ENCODE results near the gene HIBADH. TPM values are rescaled to one million over a fixed set of nuclear protein-coding genes. Genes with fewer than 3 reads are reported as not detected.
"Not testable (repeated sequence)": the region's sequence is repeated elsewhere in the genome, so short reads cannot be mapped to it uniquely, and the experiment has no call there.

The HIBADH gene
- polyA plus RNA-seq, 2 of the 4 experiments (the other 2 are of a cell fraction): 49.5 to 118 TPM

DNA sequence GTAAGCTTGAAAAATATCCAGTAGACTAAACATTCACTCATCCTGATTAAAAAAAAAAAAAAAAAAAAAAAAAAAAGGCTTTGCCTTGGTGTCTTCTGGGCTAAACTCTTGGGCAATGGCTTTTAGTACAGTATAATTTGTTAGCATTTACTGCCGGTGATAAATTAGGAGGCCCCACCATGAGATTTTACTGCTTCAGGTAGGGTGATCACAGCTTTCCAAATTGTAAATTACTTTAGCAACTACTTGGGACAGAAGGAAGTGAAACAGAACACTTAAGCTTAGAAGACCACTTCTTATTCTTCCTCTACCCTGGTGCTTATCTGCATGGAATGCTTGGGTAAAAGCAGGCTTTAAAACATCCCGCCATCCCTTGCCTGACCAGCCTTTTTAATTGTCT, 152.1 kb downstream of the HIBADH start:
- no peak for DNase-seq (ENCODE audit: low read depth in 1 of 2, low spot score in 1 of 2)
- ChIA-PET CTCF (interaction anchor here (1.2 kb wide), 1 partner anchor 410 kb away, joined by 4 read pairs; no protein-coding TSS in a partner anchor), POLR2A (interaction anchor here (0.6 kb wide), 1 partner anchor 11 kb away, joined by 3 read pairs; no protein-coding TSS in a partner anchor)
- no peak for FAIRE-seq
- Histone ChIP-seq H3K4me2 (no peak overlapping the region), H3K27ac (no peak overlapping the region), H3K4me3 (no peak overlapping the region), H3K9me3 (no peaks in the 10 kb centered on the region), H3K4me1 (no peaks in the 10 kb centered on the region)
- ATAC-seq: no peak
- TF ChIP-seq ESRRA (IDR thresholded peaks at IDR 0.05; ENCODE audit: borderline replicate concordance, low read length) (no peak), CHD2 (IDR thresholded peaks at IDR 0.05; ENCODE audit: low read length, partially characterized antibody) (no peak), KDM1A (IDR thresholded peaks at IDR 0.05; ENCODE audit: low read depth) (no peak), ZFP36 (IDR thresholded peaks at IDR 0.05; ENCODE audit: borderline replicate concordance, partially characterized antibody) (no peak), JUNB (IDR thresholded peaks at IDR 0.05) (no peak), ZC3H11A (IDR thresholded peaks at IDR 0.05) (no peak), EP300 (IDR thresholded peaks at IDR 0.05) (no peak), JUN (IDR thresholded peaks at IDR 0.05) (no peak), SMC3 (IDR thresholded peaks at IDR 0.05) (no peak), PHF8 (IDR thresholded peaks at IDR 0.05; ENCODE audit: borderline replicate concordance, low read depth) (no peak), CBX2 (IDR thresholded peaks at IDR 0.05; ENCODE audit: borderline replicate concordance, low read depth) (no peak)
- TF ChIP-seq, protein P1, sequence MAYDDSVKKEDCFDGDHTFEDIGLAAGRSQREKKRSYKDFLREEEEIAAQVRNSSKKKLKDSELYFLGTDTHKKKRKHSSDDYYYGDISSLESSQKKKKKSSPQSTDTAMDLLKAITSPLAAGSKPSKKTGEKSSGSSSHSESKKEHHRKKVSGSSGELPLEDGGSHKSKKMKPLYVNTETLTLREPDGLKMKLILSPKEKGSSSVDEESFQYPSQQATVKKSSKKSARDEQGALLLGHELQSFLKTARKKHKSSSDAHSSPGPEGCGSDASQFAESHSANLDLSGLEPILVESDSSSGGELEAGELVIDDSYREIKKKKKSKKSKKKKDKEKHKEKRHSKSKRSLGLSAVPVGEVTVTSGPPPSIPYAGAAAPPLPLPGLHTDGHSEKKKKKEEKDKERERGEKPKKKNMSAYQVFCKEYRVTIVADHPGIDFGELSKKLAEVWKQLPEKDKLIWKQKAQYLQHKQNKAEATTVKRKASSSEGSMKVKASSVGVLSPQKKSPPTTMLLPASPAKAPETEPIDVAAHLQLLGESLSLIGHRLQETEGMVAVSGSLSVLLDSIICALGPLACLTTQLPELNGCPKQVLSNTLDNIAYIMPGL (CRISPR knock-in tag; IDR thresholded peaks at IDR 0.05; ENCODE audit: borderline replicate concordance): no peak
- TF ChIP-seq, protein P2, sequence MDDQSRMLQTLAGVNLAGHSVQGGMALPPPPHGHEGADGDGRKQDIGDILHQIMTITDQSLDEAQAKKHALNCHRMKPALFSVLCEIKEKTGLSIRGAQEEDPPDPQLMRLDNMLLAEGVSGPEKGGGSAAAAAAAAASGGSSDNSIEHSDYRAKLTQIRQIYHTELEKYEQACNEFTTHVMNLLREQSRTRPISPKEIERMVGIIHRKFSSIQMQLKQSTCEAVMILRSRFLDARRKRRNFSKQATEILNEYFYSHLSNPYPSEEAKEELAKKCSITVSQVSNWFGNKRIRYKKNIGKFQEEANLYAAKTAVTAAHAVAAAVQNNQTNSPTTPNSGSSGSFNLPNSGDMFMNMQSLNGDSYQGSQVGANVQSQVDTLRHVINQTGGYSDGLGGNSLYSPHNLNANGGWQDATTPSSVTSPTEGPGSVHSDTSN (IDR thresholded peaks at IDR 0.05): no peak
- TF ChIP-seq, protein P3, sequence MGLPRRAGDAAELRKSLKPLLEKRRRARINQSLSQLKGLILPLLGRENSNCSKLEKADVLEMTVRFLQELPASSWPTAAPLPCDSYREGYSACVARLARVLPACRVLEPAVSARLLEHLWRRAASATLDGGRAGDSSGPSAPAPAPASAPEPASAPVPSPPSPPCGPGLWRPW (IDR thresholded peaks at IDR 0.05): no peak
- TF ChIP-seq, protein P4, sequence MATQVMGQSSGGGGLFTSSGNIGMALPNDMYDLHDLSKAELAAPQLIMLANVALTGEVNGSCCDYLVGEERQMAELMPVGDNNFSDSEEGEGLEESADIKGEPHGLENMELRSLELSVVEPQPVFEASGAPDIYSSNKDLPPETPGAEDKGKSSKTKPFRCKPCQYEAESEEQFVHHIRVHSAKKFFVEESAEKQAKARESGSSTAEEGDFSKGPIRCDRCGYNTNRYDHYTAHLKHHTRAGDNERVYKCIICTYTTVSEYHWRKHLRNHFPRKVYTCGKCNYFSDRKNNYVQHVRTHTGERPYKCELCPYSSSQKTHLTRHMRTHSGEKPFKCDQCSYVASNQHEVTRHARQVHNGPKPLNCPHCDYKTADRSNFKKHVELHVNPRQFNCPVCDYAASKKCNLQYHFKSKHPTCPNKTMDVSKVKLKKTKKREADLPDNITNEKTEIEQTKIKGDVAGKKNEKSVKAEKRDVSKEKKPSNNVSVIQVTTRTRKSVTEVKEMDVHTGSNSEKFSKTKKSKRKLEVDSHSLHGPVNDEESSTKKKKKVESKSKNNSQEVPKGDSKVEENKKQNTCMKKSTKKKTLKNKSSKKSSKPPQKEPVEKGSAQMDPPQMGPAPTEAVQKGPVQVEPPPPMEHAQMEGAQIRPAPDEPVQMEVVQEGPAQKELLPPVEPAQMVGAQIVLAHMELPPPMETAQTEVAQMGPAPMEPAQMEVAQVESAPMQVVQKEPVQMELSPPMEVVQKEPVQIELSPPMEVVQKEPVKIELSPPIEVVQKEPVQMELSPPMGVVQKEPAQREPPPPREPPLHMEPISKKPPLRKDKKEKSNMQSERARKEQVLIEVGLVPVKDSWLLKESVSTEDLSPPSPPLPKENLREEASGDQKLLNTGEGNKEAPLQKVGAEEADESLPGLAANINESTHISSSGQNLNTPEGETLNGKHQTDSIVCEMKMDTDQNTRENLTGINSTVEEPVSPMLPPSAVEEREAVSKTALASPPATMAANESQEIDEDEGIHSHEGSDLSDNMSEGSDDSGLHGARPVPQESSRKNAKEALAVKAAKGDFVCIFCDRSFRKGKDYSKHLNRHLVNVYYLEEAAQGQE (IDR thresholded peaks at IDR 0.05): no peak
- 93% methylated on average over 2 of the region's 2 CpGs for WGBS (ENCODE audit: missing lambda C conversion rate)

DNA sequence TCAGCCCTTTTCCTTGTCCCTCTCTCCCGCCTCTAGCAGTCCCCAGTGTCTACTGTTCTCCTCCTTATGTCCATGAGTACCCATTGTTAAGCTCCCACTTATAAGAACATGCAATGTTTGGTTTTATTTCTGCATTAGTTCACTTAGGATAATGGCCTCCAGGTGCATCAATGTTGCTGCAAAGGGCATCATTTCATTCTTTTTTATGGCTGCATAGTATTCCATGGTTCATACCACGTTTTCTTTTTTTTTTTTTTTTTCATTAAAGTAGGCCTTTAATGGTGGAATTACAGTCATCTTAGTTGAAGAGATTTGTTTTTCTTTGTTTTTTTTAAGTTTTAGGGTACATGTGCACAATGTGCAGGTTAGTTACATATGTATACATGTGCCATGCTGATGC, 160.8 kb downstream of the HIBADH start:
- FAIRE-seq; H3K27ac ChIP-seq; H3K4me3 ChIP-seq; POLR2A ChIA-PET; H3K4me1 ChIP-seq; H3K9me3 ChIP-seq; DNase-seq (ENCODE audit: low read depth in 1 of 2, low spot score in 1 of 2); H3K4me2 ChIP-seq; ATAC-seq: not testable (repeated sequence)
- CTCF ChIA-PET: interaction anchor here (0.6 kb wide), 2 partner anchors 18 to 98 kb away, joined by 3 read pairs; no protein-coding TSS in a partner anchor
- 78% methylated on average over 2 of the region's 2 CpGs for WGBS (ENCODE audit: missing lambda C conversion rate)

DNA sequence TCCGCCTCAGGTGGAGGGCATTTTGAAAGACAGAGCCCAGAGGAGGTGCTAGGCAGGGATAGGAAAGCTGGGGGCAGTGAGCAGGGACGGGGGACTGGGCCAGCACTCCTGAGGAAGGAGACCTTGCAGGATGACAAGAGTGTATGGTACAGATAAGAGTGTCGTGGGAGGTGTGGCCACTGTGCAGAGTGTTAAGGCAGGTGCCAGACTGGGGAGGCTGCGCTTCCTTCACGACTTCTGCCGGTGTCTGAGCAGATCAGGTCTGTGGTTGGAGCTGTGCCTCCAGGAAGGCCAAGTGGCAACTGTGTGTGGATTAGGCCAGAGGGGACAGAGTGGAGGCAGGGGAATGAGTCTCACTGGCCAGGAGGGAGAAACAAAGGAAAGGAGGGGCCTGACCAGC, 161.7 kb downstream of the HIBADH start:
- DNase-seq (ENCODE audit: low read depth in 1 of 2, low spot score in 1 of 2) (no peak), ATAC-seq (peak in 1 of 2 experiments; percentile 43; a peak in 3 of 6 replicates), FAIRE-seq (no peak)
- Histone ChIP-seq H3K4me2 (no peak overlapping the region), H3K27ac (no peak overlapping the region), H3K9me3 (no peaks in the 10 kb centered on the region), H3K4me1 (no peaks in the 10 kb centered on the region), H3K4me3 (no peak overlapping the region)
- 87% methylated on average over 6 of the region's 6 CpGs for WGBS (ENCODE audit: missing lambda C conversion rate)
- no peak for TF ChIP-seq ZC3H11A (IDR thresholded peaks at IDR 0.05)
- TF ChIP-seq MAFK (IDR thresholded peaks at IDR 0.05; ENCODE audit: partially characterized antibody): no peak
- no peak for TF ChIP-seq EHMT2 (IDR thresholded peaks at IDR 0.05; ENCODE audit: low read depth)
- no peak for TF ChIP-seq RFX5 (IDR thresholded peaks at IDR 0.05)
- TF ChIP-seq MAZ (IDR thresholded peaks at IDR 0.05; ENCODE audit: borderline replicate concordance, low read depth, low read length): no peak
- no peak for TF ChIP-seq TFCP2L1 (CRISPR knock-in tag; IDR thresholded peaks at IDR 0.05)
- TF ChIP-seq SREBF2 (IDR thresholded peaks at IDR 0.05): no peak
- no peak for TF ChIP-seq ESRRA (IDR thresholded peaks at IDR 0.05; ENCODE audit: borderline replicate concordance, low read length)
- TF ChIP-seq ZSCAN20 (CRISPR knock-in tag; IDR thresholded peaks at IDR 0.05): no peak
- TF ChIP-seq NPAS2 (CRISPR knock-in tag; IDR thresholded peaks at IDR 0.05; ENCODE audit: borderline replicate concordance): no peak
- TF ChIP-seq RARB (CRISPR knock-in tag; IDR thresholded peaks at IDR 0.05): no peak
- no peak for TF ChIP-seq EP300 (IDR thresholded peaks at IDR 0.05)
- CTCF ChIA-PET: no interaction called here
- POLR2A ChIA-PET: no interaction called here

Measured in A549 (cell line).